Spleen (tissue), 7 donors: ENCODE measurements around the gene TMED6.

Source experiments
- POLR2A ChIP-seq, 3 donors: fragments of 450-650 bp; IDR thresholded peaks; one replicate each; pipeline ENCODE4 v1.5.1; 2017; ENCODE audit warnings: antibody characterized with exemption in 3 of 3, mild to moderate bottlenecking in 1 of 3
- POLR2AphosphoS5 ChIP-seq, 3 donors: sonication (generic); formaldehyde crosslinking; IDR thresholded peaks; one replicate each; pipeline ENCODE4 v1.5.1; 2017; ENCODE audit warnings: antibody characterized with exemption in 3 of 3
- TF ChIP-seq, protein P1 (sequence below), 11 experiments: fragments of 200-600 bp in 7 of 11; fragments of 450-650 bp in 4 of 11; sonication (generic) in 4 of 11; IDR thresholded peaks in 8 of 11; conservative IDR thresholded peaks in 3 of 11; 1 replicate in 7 of 11; 2 replicates in 4 of 11; pipeline versions ENCODE4 v1.4.0 to v1.8.0; 2016 to 2021; ENCODE audit warnings: antibody characterized with exemption in 11 of 11, inconsistent platforms in 4 of 11, mild to moderate bottlenecking in 1 of 11
- donor health status: DM: no; HTN: no; CAD: no; lungs with moderate emphysema.
- donor health status: DM: no; HTN: no; CAD: no.
- donor health status: DM: no; HTN: no; CAD: no.

DNA sequence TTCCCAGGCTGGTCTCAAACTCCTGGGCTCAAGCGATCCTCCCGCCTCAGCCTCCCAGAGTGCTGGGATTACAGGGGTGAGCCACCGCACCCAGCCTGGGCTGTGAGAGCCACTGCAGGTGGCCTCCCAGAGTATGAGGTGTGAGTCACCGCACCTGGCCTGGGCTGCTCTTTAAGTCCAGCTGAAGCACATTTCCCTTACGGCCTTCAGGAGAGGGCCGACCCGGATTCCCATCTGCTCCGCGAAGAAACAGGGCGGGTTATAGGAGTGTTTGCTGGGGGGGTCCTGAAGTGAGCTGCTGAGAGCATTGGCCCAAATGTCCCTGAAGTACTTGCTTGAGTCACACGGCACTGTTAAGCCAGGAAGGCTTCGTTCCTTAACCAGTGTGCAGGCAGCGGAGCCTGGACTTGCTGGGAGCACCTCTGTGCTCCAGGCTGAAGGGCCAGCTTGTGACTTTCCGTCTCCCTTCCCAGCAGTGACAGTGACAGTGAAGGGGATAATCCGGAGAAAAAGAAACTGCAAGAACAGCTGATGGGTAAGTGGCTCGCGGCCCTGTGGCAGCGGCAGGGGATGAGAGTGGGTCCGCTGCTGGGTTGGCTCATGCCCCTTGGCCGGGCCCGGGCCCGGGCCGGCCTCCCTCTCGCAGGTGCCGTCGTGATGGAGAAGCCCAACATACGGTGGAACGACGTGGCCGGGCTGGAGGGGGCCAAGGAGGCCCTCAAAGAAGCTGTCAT lies 33.2 kb downstream of the TMED6 start:
- no peak for TF ChIP-seq POLR2A (IDR thresholded peaks at IDR 0.05)
- TF ChIP-seq, protein P1, sequence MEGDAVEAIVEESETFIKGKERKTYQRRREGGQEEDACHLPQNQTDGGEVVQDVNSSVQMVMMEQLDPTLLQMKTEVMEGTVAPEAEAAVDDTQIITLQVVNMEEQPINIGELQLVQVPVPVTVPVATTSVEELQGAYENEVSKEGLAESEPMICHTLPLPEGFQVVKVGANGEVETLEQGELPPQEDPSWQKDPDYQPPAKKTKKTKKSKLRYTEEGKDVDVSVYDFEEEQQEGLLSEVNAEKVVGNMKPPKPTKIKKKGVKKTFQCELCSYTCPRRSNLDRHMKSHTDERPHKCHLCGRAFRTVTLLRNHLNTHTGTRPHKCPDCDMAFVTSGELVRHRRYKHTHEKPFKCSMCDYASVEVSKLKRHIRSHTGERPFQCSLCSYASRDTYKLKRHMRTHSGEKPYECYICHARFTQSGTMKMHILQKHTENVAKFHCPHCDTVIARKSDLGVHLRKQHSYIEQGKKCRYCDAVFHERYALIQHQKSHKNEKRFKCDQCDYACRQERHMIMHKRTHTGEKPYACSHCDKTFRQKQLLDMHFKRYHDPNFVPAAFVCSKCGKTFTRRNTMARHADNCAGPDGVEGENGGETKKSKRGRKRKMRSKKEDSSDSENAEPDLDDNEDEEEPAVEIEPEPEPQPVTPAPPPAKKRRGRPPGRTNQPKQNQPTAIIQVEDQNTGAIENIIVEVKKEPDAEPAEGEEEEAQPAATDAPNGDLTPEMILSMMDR (IDR thresholded peaks at IDR 0.05 in 8 of 11, conservative IDR thresholded peaks at IDR 0.05 in 3 of 11) = no peak
- TF ChIP-seq POLR2AphosphoS5 (IDR thresholded peaks at IDR 0.05) = no peak
